GM12878 (cell line): Measurements from ENCODE around the gene SUPT3H. TPM values are rescaled to one million over a fixed set of nuclear protein-coding genes. Genes with fewer than 3 reads are reported as not detected.

Source experiments
- ATAC-seq: fragments of 200-7000 bp; cut with Tn5 transposase; 3 replicates; pipeline ENCODE4 v1.9.1; 2020; ENCODE audit warnings: mild to moderate bottlenecking, moderate library complexity
- BruUV-seq: library from RNA; stranded (reverse); fragments of 400-500 nt; replicated peaks from 2 replicates; lab custom pipeline; 2021; lab: Mats Ljungman, UMichigan
- CTCF ChIA-PET: fragments of 300-600 bp; sonication (Branson Sonifier 250); formaldehyde crosslinking; extraction: SDS; loops from one replicate; lab custom pipeline; 2021; ENCODE audit warnings: inconsistent platforms; lab: Yijun Ruan, JAX
- POLR2A ChIA-PET: fragments of 350-600 bp; formaldehyde crosslinking; extraction: SDS; loops from one replicate; lab custom pipeline; 2021; ENCODE audit warnings: inconsistent platforms; lab: Charles Lee
- RAD21 ChIA-PET: fragments of 300-600 bp; sonication (Branson Sonifier 250); formaldehyde crosslinking; loops from one replicate; lab custom pipeline; 2023; ENCODE audit warnings: antibody characterized with exemption; ENCODE audit not compliant: unreplicated experiment; lab: Charles Lee
- SMC1A ChIA-PET: fragments of 300-600 bp; sonication (Branson Sonifier 250); formaldehyde crosslinking; loops from one replicate; lab custom pipeline; 2023; ENCODE audit not compliant: unreplicated experiment, uncharacterized antibody; lab: Charles Lee
- DNase-seq: peaks from one replicate; pipeline ENCODE4 v3.0.0-alpha.2; 2011; ENCODE audit warnings: low read depth, low spot score
- FAIRE-seq: peaks from 3 replicates; lab custom pipeline; 2011; peaks lifted over from hg19 to GRCh38; lab: Jason Lieb, UNC
- H2AFZ ChIP-seq: 2 replicates; pipeline ENCODE4 v1.6.0; 2011; ENCODE audit warnings: low read depth, low read length, control low read depth; ENCODE audit not compliant: control insufficient read depth
- H3K27ac ChIP-seq: 2 replicates; pipeline ENCODE4 v1.5.1; 2011; ENCODE audit warnings: control low read depth; ENCODE audit not compliant: control insufficient read depth, insufficient read depth
- H3K27me3 ChIP-seq, 2 experiments: replicated peaks in 1 of 2; 2 replicates each; pipeline versions ENCODE4 v1.6.0 to v1.6.1; 2011; ENCODE audit warnings: low read length in 1 of 2; ENCODE audit not compliant: control insufficient read depth in 2 of 2, insufficient read depth in 2 of 2
- H3K36me3 ChIP-seq, 2 experiments: 2 replicates each; pipeline ENCODE4 v1.5.1; 2011; ENCODE audit warnings: low read length in 1 of 2; ENCODE audit not compliant: control insufficient read depth in 2 of 2, insufficient read depth in 2 of 2
- H3K4me1 ChIP-seq: 2 replicates; pipeline ENCODE4 v1.6.1; 2011; ENCODE audit warnings: mild to moderate bottlenecking, low read length, moderate library complexity, mixed read lengths; ENCODE audit not compliant: control insufficient read depth, insufficient read depth
- H3K4me2 ChIP-seq: 2 replicates; pipeline ENCODE4 v1.6.0; 2011; ENCODE audit warnings: control low read depth; ENCODE audit not compliant: control insufficient read depth, insufficient read depth
- H3K4me3 ChIP-seq: fragments of 200-600 bp; sonication (generic); 2 replicates; pipeline ENCODE4 v1.5.1; 2016
- H3K79me2 ChIP-seq: 2 replicates; pipeline ENCODE4 v1.6.0; 2011; ENCODE audit warnings: low read length; ENCODE audit not compliant: control insufficient read depth, insufficient read depth
- H3K9ac ChIP-seq: 2 replicates; pipeline ENCODE4 v1.8.0; 2011; ENCODE audit warnings: low read length, control low read depth, mixed read lengths; ENCODE audit not compliant: control insufficient read depth, insufficient read depth
- H3K9me3 ChIP-seq: replicated peaks from 3 replicates; pipeline ENCODE4 v1.5.1; 2011; ENCODE audit warnings: mild to moderate bottlenecking, low read length; ENCODE audit not compliant: control insufficient read depth, insufficient read depth
- H4K20me1 ChIP-seq: 2 replicates; pipeline ENCODE4 v1.6.0; 2011; ENCODE audit not compliant: control insufficient read depth, insufficient read depth
- BCL3 ChIP-seq: IDR thresholded peaks from 2 replicates; pipeline ENCODE4 v1.6.1; 2011; ENCODE audit warnings: borderline replicate concordance, low read depth, mild to moderate bottlenecking, moderate library complexity, low read length; ENCODE audit not compliant: insufficient read depth, poor library complexity, severe bottlenecking
- POLR2AphosphoS5 ChIP-seq: IDR thresholded peaks from 2 replicates; pipeline ENCODE4 v1.6.1; 2011; ENCODE audit warnings: mild to moderate bottlenecking, low read length, inconsistent platforms
- ZBTB40 ChIP-seq: fragments of 450-650 bp; IDR thresholded peaks from 2 replicates; pipeline ENCODE4 v1.6.1; 2016; ENCODE audit warnings: mild to moderate bottlenecking, moderate library complexity, borderline replicate concordance
- WGBS: methylation state at CpG from one replicate; pipeline ENCODE4 v1.1.6; 2016; ENCODE audit warnings: low lambda C conversion rate; ENCODE audit not compliant: insufficient replicate concordance, insufficient coverage; ENCODE audit errors: missing lambda C conversion rate; 5-methylcytosine and 5-hydroxymethylcytosine counted together
- in situ Hi-C: fragments of 300-500 bp; cut with MboI; formaldehyde crosslinking; loops from 9 replicates; pipeline ENCODE4 v1.14.3; 2018; ENCODE audit warnings: mixed read lengths
- intact Hi-C: fragments of 100-400 bp; cut with micrococcal nuclease; formaldehyde crosslinking; loops from one replicate; pipeline ENCODE4 v1.14.2; 2022; ENCODE audit not compliant: unreplicated experiment
- polyA plus RNA-seq, 11 experiments: library from polyadenylated mRNA; depleted of rRNA in 4 of 11; unstranded in 6 of 11; stranded (reverse) in 5 of 11; fragments of >200 nt; fragmentation: Nextera tagmentation in 4 of 11; fragmentation: Illumina TruSeq in 1 of 11; extraction: Ambion mirVana in 4 of 11; extraction: Trizol in 1 of 11; gene quantifications; 1 replicate in 1 of 11; 2 replicates in 10 of 11; pipeline versions ENCODE4 v1.2.1 to v1.2.3, GENCODE V29; 2011 to 2016; ENCODE audit warnings: inconsistent platforms in 2 of 11, missing spikeins in 2 of 11, low read depth in 1 of 11
- total RNA-seq, 4 experiments: library from RNA; depleted of rRNA in 3 of 4; stranded (reverse); fragments of >200 nt in 3 of 4; fragmentation: Illumina TruSeq in 1 of 4; extraction: Trizol in 1 of 4; gene quantifications; 2 replicates each; pipeline versions ENCODE4 v1.2.1 to v1.2.3, GENCODE V29; 2013 to 2021

Gene SUPT3H
- total and polyA plus RNA-seq, 10 of the 15 experiments (the other 5 are each of a cell fraction or from before 2014, with no cell fraction given) = 0.51 to 3.7 (median 2.0) TPM

GRCh38 chr6:45411959-45412358 is 34.2 kb upstream of the SUPT3H start:
- TF ChIP-seq POLR2AphosphoS5 = no peak
- in situ Hi-C loops (loop anchor here (10.0 kb wide), 1 partner anchor 767 kb away; no protein-coding TSS in a partner anchor), intact Hi-C loops (loop anchor here (10.0 kb wide), 2 partner anchors 327 to 777 kb away; no protein-coding TSS in a partner anchor)
- RAD21 ChIA-PET = interaction anchor here (0.8 kb wide), 1 partner anchor 664 kb away, joined by 3 read pairs; no protein-coding TSS in a partner anchor
- SMC1A ChIA-PET = no interaction called here
- Histone ChIP-seq H3K79me2 (no peaks in the 10 kb centered on the region), H4K20me1 (peaks cover 3% of the 10 kb centered on the region; the same call in 1 of the 2 replicates), H3K27ac (no peak overlapping the region), H3K4me1 (no peaks in the 10 kb centered on the region), H3K4me3 (no peak overlapping the region), H3K9ac (no peak overlapping the region), H3K9me3 (no peaks in the 10 kb centered on the region), H3K36me3 (no peaks in the 10 kb centered on the region), H3K4me2 (no peak overlapping the region), H3K27me3 (peaks cover 0 to 3% of the 10 kb centered on the region in 2 experiments; a peak in 1 of 4 replicates), H2AFZ (no peak overlapping the region)
- BruUV-seq = no TSS peak
- DNase-seq (no peak), FAIRE-seq (no peak), ATAC-seq (no peak)
- CTCF ChIA-PET = interaction anchor here (0.6 kb wide), 1 partner anchor 756 kb away, joined by 3 read pairs; no protein-coding TSS in a partner anchor
- POLR2A ChIA-PET = no interaction called here
- WGBS = 38% methylated on average over 4 of the region's 5 CpGs

GRCh38 chr6:45400021-45400420 is 22.3 kb upstream of the SUPT3H start:
- in situ Hi-C loops = no loop called here
- 5% methylated on average over 2 of the region's 2 CpGs for WGBS
- no peak for ATAC-seq
- TF ChIP-seq POLR2AphosphoS5 = no peak
- TF ChIP-seq BCL3 = no peak
- TF ChIP-seq ZBTB40 = no peak
- H3K4me3 ChIP-seq = no peak overlapping the region
- H2AFZ ChIP-seq = no peak overlapping the region
- H3K27me3 ChIP-seq = no peaks in the 10 kb centered on the region
- SMC1A ChIA-PET = no interaction called here
- no peaks in the 10 kb centered on the region for H4K20me1 ChIP-seq
- intact Hi-C loops = no loop called here
- RAD21 ChIA-PET = no interaction called here
- no peaks in the 10 kb centered on the region for H3K36me3 ChIP-seq
- BruUV-seq = no TSS peak
- H3K4me1 ChIP-seq = no peaks in the 10 kb centered on the region
- CTCF ChIA-PET = no interaction called here
- no peak overlapping the region for H3K9ac ChIP-seq
- H3K27ac ChIP-seq = no peak overlapping the region
- H3K9me3 ChIP-seq = no peaks in the 10 kb centered on the region
- no peak for FAIRE-seq
- no peaks in the 10 kb centered on the region for H3K79me2 ChIP-seq
- no peak overlapping the region for H3K4me2 ChIP-seq
- DNase-seq = no peak
- POLR2A ChIA-PET = no interaction called here
